SK-N-SH treated with all-trans-retinoic acid at 6 μM for 48 hours (cell line): ENCODE data around the gene TAS2R41.

Source experiments
- ATAC-seq: fragments of 200-7000 bp; cut with Tn5 transposase; 3 replicates; pipeline ENCODE4 v1.9.1; 2020; ENCODE audit warnings: mild to moderate bottlenecking, moderate library complexity
- ARNTL ChIP-seq: fragments of 450-650 bp; formaldehyde crosslinking; IDR thresholded peaks from 2 replicates; pipeline ENCODE4 v1.5.0; 2020; ENCODE audit warnings: low read depth, mild to moderate bottlenecking, moderate library complexity, borderline replicate concordance
- BACH2 ChIP-seq: fragments of 250-450 bp; sonication (Bioruptor Pico); IDR thresholded peaks from 2 replicates; pipeline ENCODE4 v1.9.0; 2021; ENCODE audit warnings: mild to moderate bottlenecking, borderline replicate concordance
- CSDC2 ChIP-seq: fragments of 250-450 bp; sonication (Bioruptor Pico); IDR thresholded peaks from 2 replicates; pipeline ENCODE4 v1.5.0; 2020; ENCODE audit warnings: mild to moderate bottlenecking, moderate library complexity
- ESRRG ChIP-seq: fragments of 250-450 bp; sonication (Bioruptor Pico); IDR thresholded peaks from 2 replicates; pipeline ENCODE4 v1.6.1; 2021; ENCODE audit warnings: mild to moderate bottlenecking
- GLIS3 ChIP-seq: fragments of 250-450 bp; sonication (Bioruptor Pico); IDR thresholded peaks from 2 replicates; pipeline ENCODE4 v1.5.0; 2020; ENCODE audit warnings: mild to moderate bottlenecking, moderate library complexity
- ISL1 ChIP-seq: fragments of 250-450 bp; sonication (Bioruptor Pico); IDR thresholded peaks from 2 replicates; pipeline ENCODE4 v2.1.2; 2022; ENCODE audit warnings: mild to moderate bottlenecking, moderate library complexity
- OSR1 ChIP-seq: fragments of 250-450 bp; sonication (Bioruptor Pico); IDR thresholded peaks from 2 replicates; pipeline ENCODE4 v1.8.0; 2022; ENCODE audit warnings: moderate library complexity, mild to moderate bottlenecking, inconsistent platforms
- PPARA ChIP-seq: fragments of 250-450 bp; sonication (Bioruptor Pico); IDR thresholded peaks from 2 replicates; pipeline ENCODE4 v1.5.0; 2020; ENCODE audit warnings: mild to moderate bottlenecking, borderline replicate concordance
- RARB ChIP-seq: fragments of 250-450 bp; sonication (Bioruptor Pico); IDR thresholded peaks from 2 replicates; pipeline ENCODE4 v1.8.0; 2021; ENCODE audit warnings: mild to moderate bottlenecking, moderate library complexity
- SNAI2 ChIP-seq: fragments of 250-450 bp; sonication (Bioruptor Pico); IDR thresholded peaks from 2 replicates; pipeline ENCODE4 v1.5.0; 2020; ENCODE audit warnings: mild to moderate bottlenecking, moderate library complexity
- TCF4 ChIP-seq: fragments of 250-450 bp; sonication (Bioruptor Pico); IDR thresholded peaks from 2 replicates; pipeline ENCODE4 v1.8.0; 2021; ENCODE audit warnings: mild to moderate bottlenecking, moderate library complexity, borderline replicate concordance
- TOX ChIP-seq: fragments of 250-450 bp; sonication (Bioruptor Pico); IDR thresholded peaks from 2 replicates; pipeline ENCODE4 v1.8.0; 2021; ENCODE audit warnings: mild to moderate bottlenecking, moderate library complexity, borderline replicate concordance
- ZC3H10 ChIP-seq: fragments of 250-450 bp; sonication (Bioruptor Pico); IDR thresholded peaks from 2 replicates; pipeline ENCODE4 v1.5.1; 2021; ENCODE audit warnings: mild to moderate bottlenecking, moderate library complexity
- ZFP3 ChIP-seq: fragments of 250-450 bp; sonication (Bioruptor Pico); IDR thresholded peaks from 2 replicates; pipeline ENCODE4 v1.5.0; 2020; ENCODE audit warnings: mild to moderate bottlenecking, moderate library complexity
- ZFP30 ChIP-seq: fragments of 450-650 bp; formaldehyde crosslinking; IDR thresholded peaks from 2 replicates; pipeline ENCODE4 v1.5.0; 2022; ENCODE audit warnings: mild to moderate bottlenecking, moderate library complexity
- ZNF565 ChIP-seq: fragments of 450-650 bp; formaldehyde crosslinking; conservative IDR thresholded peaks from 2 replicates; pipeline ENCODE4 v1.5.0; 2020; ENCODE audit warnings: low read depth, mild to moderate bottlenecking, moderate library complexity
- ZNF70 ChIP-seq: fragments of 450-650 bp; formaldehyde crosslinking; IDR thresholded peaks from 2 replicates; pipeline ENCODE4 v1.5.0; 2020; ENCODE audit warnings: mild to moderate bottlenecking, moderate library complexity
- ZNF8 ChIP-seq: fragments of 450-650 bp; formaldehyde crosslinking; IDR thresholded peaks from 2 replicates; pipeline ENCODE4 v1.5.0; 2020; ENCODE audit warnings: mild to moderate bottlenecking, moderate library complexity
- TF ChIP-seq, protein P1 (sequence below): fragments of 250-450 bp; sonication (Bioruptor Pico); IDR thresholded peaks from 2 replicates; pipeline ENCODE4 v1.5.1; 2021; ENCODE audit warnings: mild to moderate bottlenecking, moderate library complexity
- TF ChIP-seq, protein P2 (sequence below): fragments of 250-450 bp; sonication (Bioruptor Pico); IDR thresholded peaks from 2 replicates; pipeline ENCODE4 v1.5.0; 2020; ENCODE audit warnings: mild to moderate bottlenecking, moderate library complexity
- TF ChIP-seq, protein P3 (sequence below): fragments of 250-450 bp; sonication (Bioruptor Pico); IDR thresholded peaks from 2 replicates; pipeline ENCODE4 v1.5.1; 2020; ENCODE audit warnings: low read depth, mild to moderate bottlenecking, moderate library complexity
- TF ChIP-seq, protein P4 (sequence below): fragments of 250-450 bp; sonication (Bioruptor Pico); IDR thresholded peaks from 2 replicates; pipeline ENCODE4 v1.8.0; 2020; ENCODE audit warnings: mild to moderate bottlenecking, moderate library complexity, borderline replicate concordance

Gene TAS2R41

DNA sequence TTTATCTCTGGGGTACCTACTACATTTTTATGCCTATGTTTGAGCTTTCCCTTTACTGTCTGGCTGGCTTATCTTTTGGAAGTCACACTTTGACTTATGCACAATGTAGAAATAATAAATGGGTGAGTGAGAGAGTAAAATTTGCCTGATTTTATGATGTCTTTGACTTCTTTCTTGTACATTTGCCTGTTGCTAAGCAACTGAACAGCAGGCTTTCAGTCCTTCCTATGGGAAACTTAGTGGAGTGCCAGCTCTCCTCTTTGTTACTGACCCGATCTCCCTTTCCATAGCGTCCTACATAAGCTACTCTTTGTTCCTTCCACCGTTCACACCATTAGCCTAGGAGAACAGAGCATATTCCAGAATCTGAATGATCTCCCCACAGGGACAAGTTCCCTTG, 30.2 kb upstream of the TAS2R41 start:
- TF ChIP-seq ZNF565 (CRISPR knock-in tag), result no peak
- TF ChIP-seq, protein P1, sequence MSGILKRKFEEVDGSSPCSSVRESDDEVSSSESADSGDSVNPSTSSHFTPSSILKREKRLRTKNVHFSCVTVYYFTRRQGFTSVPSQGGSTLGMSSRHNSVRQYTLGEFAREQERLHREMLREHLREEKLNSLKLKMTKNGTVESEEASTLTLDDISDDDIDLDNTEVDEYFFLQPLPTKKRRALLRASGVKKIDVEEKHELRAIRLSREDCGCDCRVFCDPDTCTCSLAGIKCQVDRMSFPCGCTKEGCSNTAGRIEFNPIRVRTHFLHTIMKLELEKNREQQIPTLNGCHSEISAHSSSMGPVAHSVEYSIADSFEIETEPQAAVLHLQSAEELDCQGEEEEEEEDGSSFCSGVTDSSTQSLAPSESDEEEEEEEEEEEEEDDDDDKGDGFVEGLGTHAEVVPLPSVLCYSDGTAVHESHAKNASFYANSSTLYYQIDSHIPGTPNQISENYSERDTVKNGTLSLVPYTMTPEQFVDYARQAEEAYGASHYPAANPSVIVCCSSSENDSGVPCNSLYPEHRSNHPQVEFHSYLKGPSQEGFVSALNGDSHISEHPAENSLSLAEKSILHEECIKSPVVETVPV (CRISPR knock-in tag), result no peak
- ATAC-seq, result peak; percentile 57

DNA sequence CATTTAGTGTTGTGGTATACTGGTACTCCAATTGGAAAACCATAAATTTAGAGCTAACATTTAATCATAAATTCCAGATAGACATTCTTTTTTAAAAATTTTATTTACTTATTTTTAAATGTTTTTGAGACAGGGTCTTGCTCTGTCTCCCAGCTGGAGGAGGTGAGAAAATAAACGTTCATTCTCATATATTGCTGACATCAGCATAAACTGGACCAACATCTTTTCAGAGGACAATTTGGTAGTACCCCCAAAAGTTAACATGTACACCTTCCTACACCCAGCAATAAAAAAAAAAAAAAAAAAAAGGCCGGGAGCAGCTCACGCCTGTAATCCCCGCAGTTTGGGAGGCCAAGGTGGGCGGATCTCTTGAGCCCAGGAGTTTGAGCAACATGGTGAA, 29.2 kb upstream of the TAS2R41 start:
- ATAC-seq, result no peak
- no peak for TF ChIP-seq ESRRG
- no peak for TF ChIP-seq SNAI2 (CRISPR knock-in tag)
- no peak for TF ChIP-seq ZNF70 (CRISPR knock-in tag)
- TF ChIP-seq ARNTL (CRISPR knock-in tag), result no peak
- no peak for TF ChIP-seq RARB (CRISPR knock-in tag)
- no peak for TF ChIP-seq ZNF565 (CRISPR knock-in tag)
- no peak for TF ChIP-seq OSR1 (CRISPR knock-in tag)
- no peak for TF ChIP-seq ZC3H10 (CRISPR knock-in tag)
- TF ChIP-seq PPARA (CRISPR knock-in tag), result no peak
- TF ChIP-seq ZFP30, result no peak
- TF ChIP-seq, protein P2, sequence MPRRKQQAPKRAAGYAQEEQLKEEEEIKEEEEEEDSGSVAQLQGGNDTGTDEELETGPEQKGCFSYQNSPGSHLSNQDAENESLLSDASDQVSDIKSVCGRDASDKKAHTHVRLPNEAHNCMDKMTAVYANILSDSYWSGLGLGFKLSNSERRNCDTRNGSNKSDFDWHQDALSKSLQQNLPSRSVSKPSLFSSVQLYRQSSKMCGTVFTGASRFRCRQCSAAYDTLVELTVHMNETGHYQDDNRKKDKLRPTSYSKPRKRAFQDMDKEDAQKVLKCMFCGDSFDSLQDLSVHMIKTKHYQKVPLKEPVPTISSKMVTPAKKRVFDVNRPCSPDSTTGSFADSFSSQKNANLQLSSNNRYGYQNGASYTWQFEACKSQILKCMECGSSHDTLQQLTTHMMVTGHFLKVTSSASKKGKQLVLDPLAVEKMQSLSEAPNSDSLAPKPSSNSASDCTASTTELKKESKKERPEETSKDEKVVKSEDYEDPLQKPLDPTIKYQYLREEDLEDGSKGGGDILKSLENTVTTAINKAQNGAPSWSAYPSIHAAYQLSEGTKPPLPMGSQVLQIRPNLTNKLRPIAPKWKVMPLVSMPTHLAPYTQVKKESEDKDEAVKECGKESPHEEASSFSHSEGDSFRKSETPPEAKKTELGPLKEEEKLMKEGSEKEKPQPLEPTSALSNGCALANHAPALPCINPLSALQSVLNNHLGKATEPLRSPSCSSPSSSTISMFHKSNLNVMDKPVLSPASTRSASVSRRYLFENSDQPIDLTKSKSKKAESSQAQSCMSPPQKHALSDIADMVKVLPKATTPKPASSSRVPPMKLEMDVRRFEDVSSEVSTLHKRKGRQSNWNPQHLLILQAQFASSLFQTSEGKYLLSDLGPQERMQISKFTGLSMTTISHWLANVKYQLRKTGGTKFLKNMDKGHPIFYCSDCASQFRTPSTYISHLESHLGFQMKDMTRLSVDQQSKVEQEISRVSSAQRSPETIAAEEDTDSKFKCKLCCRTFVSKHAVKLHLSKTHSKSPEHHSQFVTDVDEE (CRISPR knock-in tag), result no peak
- TF ChIP-seq ZNF8, result no peak
- TF ChIP-seq, protein P3, sequence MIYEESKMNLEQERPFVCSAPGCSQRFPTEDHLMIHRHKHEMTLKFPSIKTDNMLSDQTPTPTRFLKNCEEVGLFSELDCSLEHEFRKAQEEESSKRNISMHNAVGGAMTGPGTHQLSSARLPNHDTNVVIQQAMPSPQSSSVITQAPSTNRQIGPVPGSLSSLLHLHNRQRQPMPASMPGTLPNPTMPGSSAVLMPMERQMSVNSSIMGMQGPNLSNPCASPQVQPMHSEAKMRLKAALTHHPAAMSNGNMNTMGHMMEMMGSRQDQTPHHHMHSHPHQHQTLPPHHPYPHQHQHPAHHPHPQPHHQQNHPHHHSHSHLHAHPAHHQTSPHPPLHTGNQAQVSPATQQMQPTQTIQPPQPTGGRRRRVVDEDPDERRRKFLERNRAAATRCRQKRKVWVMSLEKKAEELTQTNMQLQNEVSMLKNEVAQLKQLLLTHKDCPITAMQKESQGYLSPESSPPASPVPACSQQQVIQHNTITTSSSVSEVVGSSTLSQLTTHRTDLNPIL (CRISPR knock-in tag), result no peak
- no peak for TF ChIP-seq TOX
- TF ChIP-seq BACH2, result no peak
- no peak for TF ChIP-seq TCF4 (CRISPR knock-in tag)
- TF ChIP-seq, protein P4, sequence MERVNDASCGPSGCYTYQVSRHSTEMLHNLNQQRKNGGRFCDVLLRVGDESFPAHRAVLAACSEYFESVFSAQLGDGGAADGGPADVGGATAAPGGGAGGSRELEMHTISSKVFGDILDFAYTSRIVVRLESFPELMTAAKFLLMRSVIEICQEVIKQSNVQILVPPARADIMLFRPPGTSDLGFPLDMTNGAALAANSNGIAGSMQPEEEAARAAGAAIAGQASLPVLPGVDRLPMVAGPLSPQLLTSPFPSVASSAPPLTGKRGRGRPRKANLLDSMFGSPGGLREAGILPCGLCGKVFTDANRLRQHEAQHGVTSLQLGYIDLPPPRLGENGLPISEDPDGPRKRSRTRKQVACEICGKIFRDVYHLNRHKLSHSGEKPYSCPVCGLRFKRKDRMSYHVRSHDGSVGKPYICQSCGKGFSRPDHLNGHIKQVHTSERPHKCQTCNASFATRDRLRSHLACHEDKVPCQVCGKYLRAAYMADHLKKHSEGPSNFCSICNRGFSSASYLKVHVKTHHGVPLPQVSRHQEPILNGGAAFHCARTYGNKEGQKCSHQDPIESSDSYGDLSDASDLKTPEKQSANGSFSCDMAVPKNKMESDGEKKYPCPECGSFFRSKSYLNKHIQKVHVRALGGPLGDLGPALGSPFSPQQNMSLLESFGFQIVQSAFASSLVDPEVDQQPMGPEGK (CRISPR knock-in tag), result no peak
- TF ChIP-seq, protein P1 (CRISPR knock-in tag), result no peak
- TF ChIP-seq GLIS3 (CRISPR knock-in tag), result no peak
- no peak for TF ChIP-seq CSDC2 (CRISPR knock-in tag)
- TF ChIP-seq, all 23 proteins: peak for 0

DNA sequence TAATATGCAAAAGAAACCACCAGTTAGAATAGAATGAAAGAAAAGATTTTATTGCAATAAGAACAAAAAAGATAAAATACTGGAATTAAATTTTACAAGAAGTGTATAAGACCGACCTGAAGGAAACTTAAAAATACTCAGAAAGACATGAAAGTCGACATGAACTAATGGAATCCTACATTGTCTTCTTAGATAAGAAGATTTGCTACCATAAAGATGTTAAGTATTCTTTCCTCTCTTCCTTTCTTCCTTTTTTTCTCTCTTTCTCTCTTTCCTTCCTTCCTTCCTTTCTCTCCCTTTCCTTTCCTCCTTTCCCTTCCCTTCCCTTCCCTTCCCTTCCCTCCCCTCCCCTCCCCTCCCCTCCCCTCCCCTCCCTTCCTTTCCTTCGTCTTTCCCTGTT, 27.9 kb upstream of the TAS2R41 start:
- ATAC-seq, result no peak
- TF ChIP-seq SNAI2 (CRISPR knock-in tag) (no peak), ZNF8 (no peak), TOX (no peak), GLIS3 (CRISPR knock-in tag) (no peak), ARNTL (CRISPR knock-in tag) (no peak), ZFP3 (CRISPR knock-in tag) (no peak), ZNF70 (CRISPR knock-in tag) (no peak), ESRRG (no peak), ISL1 (CRISPR knock-in tag) (no peak), TCF4 (CRISPR knock-in tag) (no peak), ZC3H10 (CRISPR knock-in tag) (no peak)
- TF ChIP-seq, protein P3 (CRISPR knock-in tag), result no peak
- TF ChIP-seq, protein P2 (CRISPR knock-in tag), result no peak
